A549 treated with CORT108297 at 1 μM for 4 hours (cell line): Measurements from ENCODE around the gene LIMS2. TPM values are rescaled to one million over a fixed set of nuclear protein-coding genes. Genes with fewer than 3 reads are reported as not detected.

Experiments
- total RNA-seq: library from RNA; stranded (reverse); fragments of 200-300 nt; extraction: Qiagen RNA extraction; gene quantifications from 5 replicates; pipeline ENCODE4 v1.2.3, GENCODE V29; 2022

The LIMS2 gene, protein sequence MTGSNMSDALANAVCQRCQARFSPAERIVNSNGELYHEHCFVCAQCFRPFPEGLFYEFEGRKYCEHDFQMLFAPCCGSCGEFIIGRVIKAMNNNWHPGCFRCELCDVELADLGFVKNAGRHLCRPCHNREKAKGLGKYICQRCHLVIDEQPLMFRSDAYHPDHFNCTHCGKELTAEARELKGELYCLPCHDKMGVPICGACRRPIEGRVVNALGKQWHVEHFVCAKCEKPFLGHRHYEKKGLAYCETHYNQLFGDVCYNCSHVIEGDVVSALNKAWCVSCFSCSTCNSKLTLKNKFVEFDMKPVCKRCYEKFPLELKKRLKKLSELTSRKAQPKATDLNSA
- total RNA-seq, result 5.4 to 7.6 TPM (median 6.6 TPM) in 5 replicates

DNA sequence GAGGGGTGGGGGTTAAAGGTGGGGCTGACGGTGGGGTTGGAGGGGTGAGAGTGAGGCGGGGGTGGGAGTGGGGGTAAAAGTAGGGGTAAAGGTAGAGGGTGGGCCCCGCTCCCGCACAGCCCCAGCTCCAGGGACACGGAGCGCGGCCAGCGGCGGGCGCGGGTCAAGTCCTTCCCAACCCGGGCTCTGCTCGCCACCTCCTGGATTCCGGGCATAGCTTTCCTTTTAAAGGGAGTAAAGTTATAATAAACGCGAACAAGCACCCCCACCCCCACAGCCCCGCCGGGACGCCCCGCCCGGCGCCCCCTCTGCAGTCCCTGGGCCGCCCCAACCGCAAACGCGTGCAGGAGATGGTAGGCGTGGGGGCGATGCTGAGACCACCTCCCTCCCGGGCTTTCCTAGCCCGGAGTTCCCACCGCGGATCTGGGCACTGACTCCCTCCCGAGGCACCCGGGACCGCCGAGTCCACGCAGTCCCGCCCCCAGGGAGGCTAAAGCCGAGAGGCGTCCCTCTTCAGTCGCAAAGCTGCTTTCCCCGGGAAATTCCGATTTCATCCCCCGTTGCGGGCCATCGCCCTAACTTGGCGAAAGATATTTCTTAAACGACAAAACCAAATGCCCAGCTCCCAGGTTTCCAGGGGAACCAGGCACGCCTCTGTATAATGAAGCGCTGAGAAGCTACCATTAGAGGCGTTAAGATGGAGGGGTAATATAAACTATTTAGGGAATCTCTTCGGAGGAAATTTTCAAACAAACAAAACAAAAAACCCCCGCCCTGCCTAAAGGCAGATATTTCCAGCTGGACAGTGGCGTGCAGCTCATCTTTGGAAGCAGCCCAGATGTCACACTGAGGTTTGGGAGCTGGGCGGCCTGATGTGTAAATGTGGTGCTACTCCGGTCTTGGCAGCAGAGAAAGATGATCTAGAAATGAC, at the start of gene LIMS2:
Gene LIMS2 (minus strand): TSS at position 200 of the 931 bp plus-strand sequence. CDS start 506 bp downstream, outside the sequence.

GRCh38 chr2:127701193-127701650, 25.9 kb upstream of the LIMS2 start, which contains the start of gene SFT2D3:
Gene SFT2D3, plus strand, starts transcription at chr2:127701497. Its CDS starts 32 bp downstream, at chr2:127701529.

GRCh38 chr2:127645395-127646291, 29.7 kb downstream of the LIMS2 start, which contains the start of gene GPR17:
Gene GPR17, plus strand, starts transcription at chr2:127646153. Its CDS starts 4,583 bp downstream, at chr2:127650736.

Other genes starting within 250 kb of the LIMS2 start
- 32.8 to 47.1 TPM (median 38.1 TPM) in 5 replicates for gene IWS1, start 149.0 kb downstream of the LIMS2 start, total RNA-seq
- 0.09 to 0.27 TPM (median 0.13 TPM) in 5 replicates for gene MYO7B, start 139.8 kb downstream of the LIMS2 start, total RNA-seq
- gene GPR17, start 29.4 kb downstream of the LIMS2 start, total RNA-seq, result 0.06 to 0.19 TPM (median 0.11 TPM) in 4 of 5 replicates, not detected in the other
- 4.7 to 6.9 TPM (median 5.8 TPM) in 5 replicates for gene SFT2D3, start 26.0 kb upstream of the LIMS2 start, total RNA-seq
- 18.4 to 26.3 TPM (median 23.1 TPM) in 5 replicates for gene WDR33, start 135.6 kb upstream of the LIMS2 start, total RNA-seq
- 48.7 to 56.5 TPM (median 53.5 TPM) in 5 replicates for gene POLR2D, start 182.6 kb upstream of the LIMS2 start, total RNA-seq
- gene AMMECR1L, start 210.4 kb upstream of the LIMS2 start, total RNA-seq, result 16.7 to 20.2 TPM (median 18.3 TPM) in 5 replicates